Measurements from ENCODE around the gene CD6. TPM values are rescaled to one million over a fixed set of nuclear protein-coding genes. Genes with fewer than 3 reads are reported as not detected.

Gene CD6, protein sequence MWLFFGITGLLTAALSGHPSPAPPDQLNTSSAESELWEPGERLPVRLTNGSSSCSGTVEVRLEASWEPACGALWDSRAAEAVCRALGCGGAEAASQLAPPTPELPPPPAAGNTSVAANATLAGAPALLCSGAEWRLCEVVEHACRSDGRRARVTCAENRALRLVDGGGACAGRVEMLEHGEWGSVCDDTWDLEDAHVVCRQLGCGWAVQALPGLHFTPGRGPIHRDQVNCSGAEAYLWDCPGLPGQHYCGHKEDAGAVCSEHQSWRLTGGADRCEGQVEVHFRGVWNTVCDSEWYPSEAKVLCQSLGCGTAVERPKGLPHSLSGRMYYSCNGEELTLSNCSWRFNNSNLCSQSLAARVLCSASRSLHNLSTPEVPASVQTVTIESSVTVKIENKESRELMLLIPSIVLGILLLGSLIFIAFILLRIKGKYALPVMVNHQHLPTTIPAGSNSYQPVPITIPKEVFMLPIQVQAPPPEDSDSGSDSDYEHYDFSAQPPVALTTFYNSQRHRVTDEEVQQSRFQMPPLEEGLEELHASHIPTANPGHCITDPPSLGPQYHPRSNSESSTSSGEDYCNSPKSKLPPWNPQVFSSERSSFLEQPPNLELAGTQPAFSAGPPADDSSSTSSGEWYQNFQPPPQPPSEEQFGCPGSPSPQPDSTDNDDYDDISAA
- polyA plus RNA-seq = 10 to 100 TPM; 17.3 to 47.3 (median 19.1) TPM

DNA sequence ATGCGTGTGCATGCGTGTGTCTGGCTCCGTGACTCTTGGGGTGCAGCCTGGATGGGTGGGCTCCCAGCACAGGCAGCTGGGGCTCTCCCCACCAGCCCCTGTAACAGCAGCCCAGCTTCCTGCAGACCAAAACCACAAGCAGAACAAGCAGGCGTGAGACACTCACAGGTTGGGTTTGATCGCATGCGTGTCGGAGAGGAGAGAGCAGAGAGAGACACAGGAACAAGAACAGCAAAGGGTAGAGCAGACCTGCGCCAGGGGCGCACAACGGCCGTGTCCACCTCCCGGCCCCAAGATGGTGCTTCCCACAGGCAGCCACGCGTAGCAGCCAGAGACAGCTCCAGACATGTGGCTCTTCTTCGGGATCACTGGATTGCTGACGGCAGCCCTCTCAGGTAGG is at the start of gene CD6:
Gene CD6 (plus strand): TSS at position 161 of the 400 bp plus-strand sequence. CDS start 186 bp downstream, at position 347.
- H3K27me3 Mint-ChIP-seq (ENCODE audit: low read depth in 3 of 3) = peaks cover 2 to 3% (median 2%) of the 10 kb centered on the region in 3 donors

DNA sequence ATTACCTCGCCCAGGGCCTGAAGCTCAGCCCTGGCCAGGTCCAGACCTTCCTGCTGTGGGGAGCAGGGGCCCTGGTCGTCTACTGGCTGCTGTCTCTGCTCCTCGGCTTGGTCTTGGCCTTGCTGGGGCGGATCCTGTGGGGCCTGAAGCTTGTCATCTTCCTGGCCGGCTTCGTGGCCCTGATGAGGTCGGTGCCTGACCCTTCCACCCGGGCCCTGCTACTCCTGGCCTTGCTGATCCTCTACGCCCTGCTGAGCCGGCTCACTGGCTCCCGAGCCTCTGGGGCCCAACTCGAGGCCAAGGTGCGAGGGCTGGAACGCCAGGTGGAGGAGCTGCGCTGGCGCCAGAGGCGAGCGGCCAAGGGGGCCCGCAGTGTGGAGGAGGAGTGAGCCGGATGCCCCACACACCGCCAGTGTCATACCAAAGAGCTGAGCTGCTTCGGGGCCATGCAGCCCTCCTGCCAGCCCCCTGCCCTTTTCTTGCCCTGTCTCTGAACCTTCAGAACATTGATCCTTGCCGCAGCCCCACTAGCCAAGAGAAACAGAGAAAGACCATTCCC is 49.6 kb upstream of the CD6 start:
- peaks cover 0 to 6% (median 4%) of the 10 kb centered on the region in 3 donors for H3K27me3 Mint-ChIP-seq (ENCODE audit: low read depth in 3 of 3)
- H3K36me3 Mint-ChIP-seq = peaks cover 21 to 40% (median 33%) of the 10 kb centered on the region in 3 donors
- H3K9me3 Mint-ChIP-seq = no peaks in the 10 kb centered on the region
- no peak overlapping the region for H3K4me3 Mint-ChIP-seq
- H3K4me1 Mint-ChIP-seq = peaks cover 7 to 18% of the 10 kb centered on the region in 2 donors
- no peak overlapping the region for H3K27ac Mint-ChIP-seq
- no peak for DNase-seq

More for the DNA sequence above, at the start of gene CD6:
- Mint-ChIP-seq H3K9me3 (no peaks in the 10 kb centered on the region), H3K4me1 (peaks cover 47 to 59% of the 10 kb centered on the region in 2 donors), H3K27ac (peak within 1 kb of the TSS; percentile 78 to 94 (median 84)), H3K36me3 (peaks cover 0 to 8% (median 0%) of the 10 kb centered on the region in 3 donors), H3K4me3 (peak within 1 kb of the TSS; percentile 85 to 95 (median 87))
- DNase-seq = peak; percentile 60 to 71 (median 62)

DNA sequence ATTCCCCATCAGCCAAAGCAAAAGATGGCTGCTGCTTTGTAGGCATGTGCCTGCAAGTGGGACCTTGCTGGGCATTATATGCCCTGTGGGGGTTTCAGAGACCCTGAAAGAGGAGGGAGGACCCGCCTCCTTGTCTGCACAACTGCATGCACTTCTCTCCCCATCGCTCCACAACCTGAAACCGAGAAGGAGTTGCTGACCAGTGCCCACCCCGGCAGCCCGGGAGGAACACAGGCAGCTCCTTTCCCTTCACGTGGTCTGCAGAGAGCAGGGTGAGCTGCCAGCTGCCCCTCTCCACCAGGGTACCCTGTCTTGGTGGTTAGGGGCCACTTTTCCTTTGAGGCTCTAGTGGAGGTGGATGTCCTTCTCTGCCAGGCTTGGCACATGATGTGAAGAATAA is 48.6 kb upstream of the CD6 start:
- H3K27me3 Mint-ChIP-seq (ENCODE audit: low read depth in 3 of 3) = peaks cover 0 to 6% (median 4%) of the 10 kb centered on the region in 3 donors
- H3K4me1 Mint-ChIP-seq = peaks cover 0 to 12% of the 10 kb centered on the region in 2 donors
- H3K27ac Mint-ChIP-seq = no peak overlapping the region
- DNase-seq = no peak
- no peaks in the 10 kb centered on the region for H3K9me3 Mint-ChIP-seq
- H3K36me3 Mint-ChIP-seq = peaks cover 21 to 40% (median 33%) of the 10 kb centered on the region in 3 donors
- peak overlapping the region in 1 of 5 donors; percentile 60 for H3K4me3 Mint-ChIP-seq

DNA sequence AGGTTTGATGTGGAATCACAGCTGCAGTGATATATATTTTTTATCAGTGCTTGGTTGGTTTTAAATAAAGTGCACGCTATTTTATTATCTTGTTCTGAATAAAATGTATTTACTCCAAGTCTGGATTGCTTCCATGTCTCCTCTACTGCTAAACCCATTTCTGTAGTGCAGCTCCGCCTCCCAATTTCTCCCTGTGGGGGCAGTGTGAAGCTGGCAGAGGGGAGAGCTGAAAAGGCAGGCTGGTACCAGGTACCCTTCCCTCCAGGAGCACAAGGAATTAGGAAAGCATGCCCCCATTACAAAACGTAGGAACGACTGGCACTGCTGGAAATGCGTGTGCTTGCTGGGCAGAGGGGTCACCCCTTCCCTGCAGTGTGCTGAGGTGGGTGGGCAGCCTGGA is 48.2 kb upstream of the CD6 start:
- Mint-ChIP-seq H3K27me3 (ENCODE audit: low read depth in 3 of 3) (peaks cover 0 to 6% (median 4%) of the 10 kb centered on the region in 3 donors), H3K9me3 (no peaks in the 10 kb centered on the region), H3K4me1 (peaks cover 0 to 12% of the 10 kb centered on the region in 2 donors), H3K36me3 (peaks cover 21 to 40% (median 33%) of the 10 kb centered on the region in 3 donors), H3K27ac (no peak overlapping the region), H3K4me3 (peak overlapping the region; percentile 18 to 68 (median 53))
- no peak for DNase-seq

DNA sequence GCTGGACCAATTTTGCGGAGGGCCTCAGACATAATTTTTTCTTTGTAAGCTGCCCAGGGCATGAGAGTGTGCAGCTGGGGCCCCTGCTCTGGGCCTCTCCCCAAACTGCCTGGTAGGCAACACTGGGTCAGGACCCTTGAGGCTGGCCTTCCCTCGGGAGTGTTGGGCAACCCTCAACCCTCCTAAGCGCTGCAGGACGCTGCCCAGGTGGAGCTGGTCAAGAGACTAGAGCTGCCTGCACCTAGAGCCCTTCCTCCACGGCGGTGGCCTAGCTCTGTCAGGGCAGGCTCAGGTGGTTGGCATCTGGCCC is 47.7 kb upstream of the CD6 start:
- H3K4me1 Mint-ChIP-seq = peaks cover 0 to 12% of the 10 kb centered on the region in 2 donors
- peaks cover 0 to 6% (median 4%) of the 10 kb centered on the region in 3 donors for H3K27me3 Mint-ChIP-seq (ENCODE audit: low read depth in 3 of 3)
- H3K27ac Mint-ChIP-seq = no peak overlapping the region
- no peak for DNase-seq
- H3K4me3 Mint-ChIP-seq = peak overlapping the region; percentile 45 to 66 (median 53)
- H3K36me3 Mint-ChIP-seq = peaks cover 21 to 40% (median 33%) of the 10 kb centered on the region in 3 donors
- H3K9me3 Mint-ChIP-seq = no peaks in the 10 kb centered on the region

DNA sequence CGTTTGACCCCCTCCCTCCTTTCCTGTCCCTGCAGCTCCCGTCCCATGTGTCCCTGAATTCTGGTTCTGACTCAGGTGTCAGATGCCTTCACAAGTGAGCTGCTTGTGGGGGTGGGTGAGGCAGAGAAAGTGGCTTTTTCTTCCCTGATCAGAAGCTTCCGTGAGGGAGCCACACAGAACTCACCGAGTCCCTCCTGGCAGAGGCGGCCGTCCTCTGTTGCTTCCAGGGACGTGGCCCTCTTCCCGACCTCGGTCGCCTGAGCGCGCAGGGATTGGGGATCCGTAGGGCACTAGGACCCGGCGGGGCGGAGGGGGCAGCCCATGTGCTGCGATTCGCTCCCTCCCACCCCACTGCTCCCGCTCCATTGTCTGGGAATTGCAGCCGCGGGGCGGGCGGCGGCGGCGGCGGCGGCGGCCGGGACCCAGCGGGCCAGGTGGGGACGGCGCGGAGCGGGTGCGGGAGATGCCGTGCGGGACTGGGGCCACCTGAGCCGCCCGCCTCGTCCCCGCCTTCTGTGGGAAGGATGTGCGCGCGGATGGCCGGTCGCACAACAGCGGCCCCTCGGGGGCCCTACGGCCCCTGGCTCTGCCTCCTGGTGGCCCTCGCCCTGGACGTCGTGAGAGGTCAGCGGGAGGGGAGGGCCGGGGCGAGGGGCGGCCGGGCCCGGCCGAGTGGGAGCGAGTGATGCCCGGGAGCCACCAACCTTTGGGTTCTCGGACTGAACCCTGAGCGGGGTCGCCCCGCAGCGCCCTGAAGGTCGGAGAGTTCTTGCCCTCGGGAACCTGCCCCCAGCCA is 47.2 kb upstream of the CD6 start, which contains the start of gene TMEM132A:
Gene TMEM132A (plus strand): TSS at position 351 of the 796 bp plus-strand sequence. CDS start 174 bp downstream, at position 525.
- Mint-ChIP-seq H3K4me3 (peak within 1 kb of the TSS; percentile 59 to 73 (median 71)), H3K4me1 (peaks cover 0 to 12% of the 10 kb centered on the region in 2 donors), H3K36me3 (peaks cover 21 to 40% (median 33%) of the 10 kb centered on the region in 3 donors), H3K9me3 (no peaks in the 10 kb centered on the region), H3K27ac (no peak within 1 kb of the TSS), H3K27me3 (ENCODE audit: low read depth in 3 of 3) (peaks cover 0 to 7% (median 4%) of the 10 kb centered on the region in 3 donors)
- peak in 1 of 3 donors; percentile 5 for DNase-seq

DNA sequence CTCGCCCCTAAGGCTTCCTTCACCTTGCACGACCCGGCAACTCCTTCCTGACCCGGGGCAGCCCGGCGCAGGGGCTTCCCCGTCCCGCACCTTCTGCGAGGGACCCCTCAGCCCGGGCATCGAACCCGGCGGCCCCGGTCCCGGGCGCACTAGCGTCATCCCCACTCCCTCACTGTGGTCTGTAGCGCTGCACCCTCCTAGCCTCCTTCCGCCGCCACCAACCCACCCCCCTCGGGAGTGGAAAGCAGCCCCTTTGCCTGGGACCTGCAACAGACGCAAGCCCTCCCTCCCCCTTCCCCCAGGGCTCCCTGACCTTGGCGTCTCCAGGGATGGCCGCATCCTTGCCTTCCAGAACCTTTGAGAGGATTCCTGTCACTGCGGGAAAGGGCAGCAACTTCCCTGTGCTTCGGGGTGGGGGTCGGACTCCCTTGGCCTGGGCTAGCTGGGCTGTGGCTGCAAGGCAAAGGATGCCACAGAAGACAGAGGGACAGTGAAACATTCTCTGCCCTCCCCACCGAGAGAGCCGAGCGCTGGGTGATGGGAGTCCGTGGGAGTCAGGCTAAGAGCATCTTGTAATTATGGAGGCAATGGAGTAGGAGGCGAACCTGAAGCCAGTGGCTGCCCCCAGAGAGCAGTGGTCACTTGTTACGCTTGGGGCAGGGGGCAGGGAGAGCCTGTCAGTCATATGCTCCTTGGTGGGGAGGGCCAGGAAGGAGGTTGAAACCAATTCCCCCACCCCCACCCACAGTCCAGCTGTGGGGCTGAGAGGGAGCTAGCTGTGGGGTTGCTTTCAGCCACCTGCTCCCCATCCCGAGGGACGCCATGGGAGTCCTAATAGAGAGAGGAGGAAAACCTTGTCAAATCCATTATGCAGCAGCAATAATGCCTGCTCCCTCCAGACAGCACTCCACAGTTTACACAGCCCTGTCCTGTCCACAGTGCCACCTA is 46.3 kb upstream of the CD6 start:
- Mint-ChIP-seq H3K36me3 (peaks cover 21 to 32% (median 28%) of the 10 kb centered on the region in 3 donors), H3K9me3 (no peaks in the 10 kb centered on the region), H3K4me3 (peak overlapping the region; percentile 59 to 73 (median 71)), H3K4me1 (peaks cover 0 to 12% of the 10 kb centered on the region in 2 donors), H3K27me3 (ENCODE audit: low read depth in 3 of 3) (peaks cover 0 to 7% (median 4%) of the 10 kb centered on the region in 3 donors), H3K27ac (no peak overlapping the region)
- DNase-seq = no peak

DNA sequence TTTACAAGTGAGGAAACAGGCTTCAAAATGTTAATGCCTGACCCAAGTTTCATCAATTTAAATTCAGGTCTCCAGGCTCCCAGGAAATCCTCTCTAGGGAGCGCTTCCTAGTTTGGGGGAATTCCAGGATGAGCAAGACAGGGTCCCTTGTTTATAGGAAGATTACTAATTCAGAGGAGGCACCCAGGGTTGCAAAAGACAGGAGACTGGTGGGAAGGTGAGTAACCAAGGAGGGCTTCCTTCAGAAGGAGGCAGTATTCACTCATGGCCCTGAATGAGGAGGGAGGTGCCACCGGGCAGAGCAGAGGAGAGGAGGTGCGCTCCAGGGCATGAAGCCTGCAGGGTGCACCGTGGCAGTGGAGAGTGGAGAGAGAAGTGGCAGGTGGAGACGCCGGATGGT is 45.6 kb upstream of the CD6 start:
- H3K36me3 Mint-ChIP-seq = peaks cover 15 to 25% (median 22%) of the 10 kb centered on the region in 3 donors
- peak overlapping the region in 1 of 6 donors; percentile 6 for H3K27ac Mint-ChIP-seq
- H3K27me3 Mint-ChIP-seq (ENCODE audit: low read depth in 3 of 3) = peaks cover 1 to 7% (median 4%) of the 10 kb centered on the region in 3 donors
- DNase-seq = no peak
- peaks cover 0 to 10% of the 10 kb centered on the region in 2 donors for H3K4me1 Mint-ChIP-seq
- H3K9me3 Mint-ChIP-seq = no peaks in the 10 kb centered on the region
- H3K4me3 Mint-ChIP-seq = peak overlapping the region; percentile 3 to 71 (median 38)

DNA sequence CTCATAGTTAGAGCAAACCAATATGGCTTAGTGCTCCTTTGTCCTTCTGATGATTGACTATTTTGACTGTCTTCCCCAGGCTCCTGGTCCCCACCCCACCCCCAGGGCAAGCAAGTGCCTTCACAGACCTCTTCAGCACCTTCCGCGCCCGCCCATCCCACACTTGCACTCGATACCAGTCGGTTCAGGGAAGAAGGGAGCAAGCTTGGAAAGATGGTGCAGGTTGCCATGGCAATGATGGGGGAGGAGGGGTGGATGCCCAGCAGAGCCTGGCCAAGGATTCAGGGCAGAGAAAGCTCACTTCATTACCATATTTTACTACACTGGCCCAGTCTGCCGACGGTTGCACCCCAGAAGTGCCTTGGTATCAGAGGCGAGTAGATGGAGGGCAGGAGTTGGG is 45.0 kb upstream of the CD6 start:
- Mint-ChIP-seq H3K4me1 (peaks cover 0 to 10% of the 10 kb centered on the region in 2 donors), H3K9me3 (no peaks in the 10 kb centered on the region), H3K36me3 (peaks cover 12 to 18% (median 16%) of the 10 kb centered on the region in 3 donors), H3K27ac (no peak overlapping the region), H3K4me3 (peak overlapping the region in 2 of 5 donors; percentile 14 to 32), H3K27me3 (ENCODE audit: low read depth in 3 of 3) (peaks cover 1 to 7% (median 6%) of the 10 kb centered on the region in 3 donors)
- DNase-seq = no peak

DNA sequence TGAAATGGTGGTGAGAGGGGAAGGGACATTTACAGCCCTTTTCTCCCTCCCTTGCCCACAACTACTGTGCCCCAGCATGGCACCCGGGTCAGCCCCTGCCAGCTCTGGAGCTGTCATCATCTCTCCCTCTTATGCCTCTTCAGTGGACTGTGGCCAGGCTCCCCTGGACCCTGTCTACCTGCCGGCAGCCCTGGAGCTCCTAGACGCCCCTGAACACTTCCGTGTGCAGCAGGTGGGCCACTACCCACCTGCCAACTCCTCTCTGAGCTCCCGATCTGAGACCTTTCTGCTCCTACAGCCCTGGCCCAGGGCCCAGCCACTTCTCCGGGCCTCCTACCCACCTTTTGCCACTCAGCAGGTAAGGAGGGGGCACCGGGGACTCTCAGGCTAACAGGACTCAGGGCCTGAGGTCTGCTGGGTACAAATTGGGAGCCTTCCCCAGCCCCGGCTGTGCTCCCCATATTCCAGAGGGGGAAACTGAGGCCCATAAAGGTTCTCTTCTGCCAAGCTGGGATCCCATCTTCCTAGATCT is 44.4 kb upstream of the CD6 start:
- no peak for DNase-seq
- H3K4me1 Mint-ChIP-seq = peaks cover 0 to 10% of the 10 kb centered on the region in 2 donors
- no peaks in the 10 kb centered on the region for H3K9me3 Mint-ChIP-seq
- no peak overlapping the region for H3K4me3 Mint-ChIP-seq
- peaks cover 1 to 7% (median 6%) of the 10 kb centered on the region in 3 donors for H3K27me3 Mint-ChIP-seq (ENCODE audit: low read depth in 3 of 3)
- H3K27ac Mint-ChIP-seq = no peak overlapping the region
- peaks cover 9 to 14% (median 10%) of the 10 kb centered on the region in 3 donors for H3K36me3 Mint-ChIP-seq

DNA sequence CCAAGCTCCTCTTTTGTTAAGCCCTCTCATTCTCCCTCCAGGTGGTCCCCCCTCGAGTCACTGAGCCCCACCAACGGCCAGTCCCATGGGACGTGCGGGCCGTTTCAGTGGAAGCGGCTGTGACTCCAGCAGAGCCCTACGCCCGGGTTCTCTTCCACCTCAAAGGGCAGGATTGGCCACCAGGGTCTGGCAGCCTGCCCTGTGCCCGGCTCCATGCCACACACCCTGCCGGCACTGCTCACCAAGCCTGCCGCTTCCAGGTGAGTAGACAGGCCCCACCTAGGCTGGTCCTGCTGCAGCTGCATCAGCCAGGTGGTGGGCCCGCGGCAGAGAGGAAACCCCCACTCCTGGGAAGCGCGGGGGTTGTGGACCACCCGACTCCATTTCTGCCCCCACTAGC is 43.9 kb upstream of the CD6 start:
- no peak overlapping the region for H3K27ac Mint-ChIP-seq
- H3K9me3 Mint-ChIP-seq = no peaks in the 10 kb centered on the region
- peaks cover 5 to 10% (median 5%) of the 10 kb centered on the region in 3 donors for H3K36me3 Mint-ChIP-seq
- peaks cover 0 to 10% of the 10 kb centered on the region in 2 donors for H3K4me1 Mint-ChIP-seq
- no peak overlapping the region for H3K4me3 Mint-ChIP-seq
- H3K27me3 Mint-ChIP-seq (ENCODE audit: low read depth in 3 of 3) = peaks cover 1 to 6% (median 6%) of the 10 kb centered on the region in 3 donors
- no peak for DNase-seq

DNA sequence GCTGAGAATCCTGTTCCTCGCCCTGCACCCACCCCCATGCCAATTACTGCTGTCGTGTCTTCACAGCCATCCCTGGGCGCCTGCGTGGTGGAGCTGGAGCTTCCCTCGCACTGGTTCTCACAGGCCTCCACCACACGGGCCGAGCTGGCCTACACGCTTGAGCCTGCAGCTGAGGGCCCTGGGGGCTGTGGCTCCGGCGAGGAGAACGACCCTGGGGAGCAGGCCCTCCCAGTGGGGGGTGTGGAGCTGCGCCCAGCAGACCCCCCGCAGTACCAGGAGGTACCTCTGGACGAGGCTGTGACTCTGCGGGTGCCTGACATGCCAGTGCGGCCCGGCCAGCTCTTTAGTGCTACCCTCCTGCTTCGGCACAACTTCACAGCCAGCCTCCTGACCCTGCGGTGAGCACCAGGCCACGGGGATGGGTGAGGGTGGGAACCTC is 42.9 kb upstream of the CD6 start:
- Mint-ChIP-seq H3K27me3 (ENCODE audit: low read depth in 3 of 3) (peaks cover 1 to 6% (median 6%) of the 10 kb centered on the region in 3 donors), H3K27ac (no peak overlapping the region), H3K4me3 (no peak overlapping the region), H3K36me3 (no peaks in the 10 kb centered on the region), H3K4me1 (peaks cover 0 to 9% of the 10 kb centered on the region in 2 donors), H3K9me3 (no peaks in the 10 kb centered on the region)
- no peak for DNase-seq

Measured in immature natural killer cell (primary cell).